Activated naive CD8-positive, alpha-beta T cell (primary cell): ENCODE measurements around the gene IMMP2L.
A peak's percentile ranks its signal among the peaks of the same experiment; 100 is the strongest.

Experiments used
- H3K27ac Mint-ChIP-seq: one replicate; pipeline ENCODE4 v1.8.0; 2021; ENCODE audit warnings: mixed read lengths
- H3K27me3 Mint-ChIP-seq: one replicate; pipeline ENCODE4 v1.8.0; 2021; ENCODE audit warnings: mixed read lengths
- H3K36me3 Mint-ChIP-seq: one replicate; pipeline ENCODE4 v1.8.0; 2021; ENCODE audit warnings: mixed read lengths
- H3K4me1 Mint-ChIP-seq: one replicate; pipeline ENCODE4 v1.8.0; 2021; ENCODE audit warnings: low read depth, mixed read lengths
- H3K4me3 Mint-ChIP-seq: one replicate; pipeline ENCODE4 v1.8.0; 2021; ENCODE audit warnings: mild to moderate bottlenecking, mixed read lengths
- H3K9me3 Mint-ChIP-seq: one replicate; pipeline ENCODE4 v1.8.0; 2021; ENCODE audit warnings: low read depth, mixed read lengths

IMMP2L gene

DNA sequence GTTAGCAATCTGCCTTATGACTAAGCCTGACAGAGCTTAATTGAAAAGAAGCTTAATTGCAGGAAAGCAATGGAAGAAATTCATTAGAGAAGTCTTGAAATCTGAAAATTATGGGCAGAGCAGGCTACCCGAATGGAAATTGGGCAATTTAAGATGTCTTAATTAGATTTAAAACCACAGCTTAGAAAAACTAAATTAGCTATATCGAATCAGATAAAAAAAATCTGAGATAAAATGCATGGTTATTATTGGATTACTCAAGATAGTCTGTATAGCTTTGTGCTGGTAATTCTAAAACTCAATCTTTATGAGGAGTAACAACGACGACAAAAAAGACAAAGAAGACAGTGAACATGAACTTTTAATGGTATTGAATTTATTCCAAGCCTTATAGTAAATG, 719.5 kb downstream of the IMMP2L start:
- H3K9me3 Mint-ChIP-seq: no peaks in the 10 kb centered on the region
- H3K4me1 Mint-ChIP-seq: no peaks in the 10 kb centered on the region
- H3K27me3 Mint-ChIP-seq: no peaks in the 10 kb centered on the region
- H3K36me3 Mint-ChIP-seq: peaks cover 4% of the 10 kb centered on the region
- H3K4me3 Mint-ChIP-seq: no peak overlapping the region
- no peak overlapping the region for H3K27ac Mint-ChIP-seq

DNA sequence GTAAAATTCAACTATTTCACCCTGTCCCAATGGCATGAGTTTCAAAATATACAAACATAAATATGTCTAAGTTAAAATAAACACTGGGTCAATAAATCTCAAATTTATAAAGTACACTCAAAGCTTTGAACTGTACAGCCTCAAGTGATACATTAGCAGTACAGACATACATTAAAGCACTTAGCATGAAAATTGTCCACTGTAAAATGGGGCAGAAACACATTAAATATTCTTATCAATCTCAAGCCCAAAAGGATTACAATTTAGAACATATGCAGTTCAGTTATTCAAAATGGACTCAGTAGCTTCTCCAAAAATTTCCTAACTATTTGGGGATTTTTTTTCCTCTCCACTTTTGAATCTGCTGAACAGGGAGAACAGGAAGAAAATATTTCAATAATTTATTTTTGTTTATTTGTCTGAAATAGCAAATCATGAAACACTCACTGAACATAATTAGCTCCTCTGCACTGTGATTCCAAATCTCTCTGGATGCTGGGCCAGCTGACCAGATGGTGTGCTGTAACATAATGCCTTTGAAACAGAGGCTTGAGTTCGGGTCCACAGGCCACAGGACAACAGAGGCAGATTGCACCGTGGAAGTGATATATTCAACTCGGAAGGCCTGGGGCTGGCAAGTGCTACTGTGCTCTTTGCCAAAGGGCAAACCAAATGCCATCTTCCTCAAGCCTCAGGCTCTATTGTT, 720.3 kb downstream of the IMMP2L start:
- Mint-ChIP-seq H3K36me3 (peaks cover 6% of the 10 kb centered on the region), H3K27me3 (no peaks in the 10 kb centered on the region), H3K9me3 (peaks cover 3% of the 10 kb centered on the region), H3K27ac (no peak overlapping the region), H3K4me1 (no peaks in the 10 kb centered on the region), H3K4me3 (no peak overlapping the region)

DNA sequence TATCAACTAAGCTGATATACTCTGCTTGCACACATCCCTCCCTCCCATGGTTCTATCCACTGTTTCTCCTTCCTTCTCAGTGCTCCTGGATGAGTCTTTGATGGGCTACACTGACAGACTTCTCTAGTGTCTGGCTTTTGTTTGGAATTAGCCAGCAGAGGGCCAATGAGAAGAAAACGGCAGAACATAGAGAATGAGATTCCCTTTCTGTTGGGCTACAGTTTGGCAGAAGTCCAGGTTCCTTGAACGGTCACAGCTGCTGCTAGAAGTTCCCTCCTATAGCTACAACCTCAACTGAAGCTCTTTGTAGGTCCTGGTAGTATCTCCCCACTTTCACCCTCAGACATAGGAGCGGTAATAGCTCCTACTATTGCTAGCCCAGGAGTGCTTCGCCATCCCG, 722.4 kb downstream of the IMMP2L start:
- Mint-ChIP-seq H3K4me3 (no peak overlapping the region), H3K27me3 (no peaks in the 10 kb centered on the region), H3K9me3 (peaks cover 3% of the 10 kb centered on the region), H3K36me3 (peaks cover 2% of the 10 kb centered on the region), H3K27ac (no peak overlapping the region), H3K4me1 (peaks cover 12% of the 10 kb centered on the region)

DNA sequence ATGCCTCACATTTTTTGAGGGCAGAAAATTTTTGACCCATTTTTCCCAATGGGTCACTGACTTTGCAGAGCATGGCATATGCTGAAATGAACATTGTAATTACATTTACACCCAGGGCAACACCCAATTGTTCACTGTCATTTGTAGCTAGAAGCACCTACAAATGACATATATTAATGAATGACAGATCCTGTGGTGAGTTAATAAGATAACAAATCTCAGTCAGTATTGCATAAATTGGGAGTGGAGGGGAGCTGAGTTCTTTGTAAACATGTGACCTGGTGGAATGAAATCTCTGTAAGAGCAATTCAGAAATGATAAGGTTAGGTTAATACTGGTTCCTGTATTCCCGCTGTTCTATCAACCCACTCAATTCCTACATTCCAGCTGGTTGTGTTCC, 726.4 kb downstream of the IMMP2L start:
- Mint-ChIP-seq H3K36me3 (peaks cover 2% of the 10 kb centered on the region), H3K27ac (no peak overlapping the region), H3K27me3 (no peaks in the 10 kb centered on the region), H3K9me3 (peaks cover 3% of the 10 kb centered on the region), H3K4me3 (no peak overlapping the region), H3K4me1 (peaks cover 18% of the 10 kb centered on the region)

DNA sequence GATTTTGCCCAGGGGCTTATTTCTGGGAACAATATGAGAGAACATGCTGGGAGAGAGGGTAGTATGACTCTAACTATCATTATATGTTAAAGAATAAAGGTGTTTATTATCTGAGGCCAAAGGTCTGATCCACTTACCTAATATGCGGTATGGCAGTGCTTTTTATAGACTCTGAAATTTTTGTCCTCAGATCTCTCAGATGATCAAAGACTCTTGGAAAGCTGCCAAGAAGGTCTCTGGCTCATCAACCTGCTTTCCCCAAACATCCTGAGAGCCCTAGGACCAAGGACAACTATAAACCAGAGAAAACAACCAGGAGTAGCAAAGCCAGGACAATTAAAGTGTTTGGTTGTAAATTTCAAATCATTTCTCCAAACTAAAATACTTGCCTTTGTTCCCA, 727.1 kb downstream of the IMMP2L start:
- Mint-ChIP-seq H3K4me3 (no peak overlapping the region), H3K36me3 (peaks cover 2% of the 10 kb centered on the region), H3K27me3 (no peaks in the 10 kb centered on the region), H3K9me3 (peaks cover 3% of the 10 kb centered on the region), H3K4me1 (peaks cover 18% of the 10 kb centered on the region), H3K27ac (no peak overlapping the region)

DNA sequence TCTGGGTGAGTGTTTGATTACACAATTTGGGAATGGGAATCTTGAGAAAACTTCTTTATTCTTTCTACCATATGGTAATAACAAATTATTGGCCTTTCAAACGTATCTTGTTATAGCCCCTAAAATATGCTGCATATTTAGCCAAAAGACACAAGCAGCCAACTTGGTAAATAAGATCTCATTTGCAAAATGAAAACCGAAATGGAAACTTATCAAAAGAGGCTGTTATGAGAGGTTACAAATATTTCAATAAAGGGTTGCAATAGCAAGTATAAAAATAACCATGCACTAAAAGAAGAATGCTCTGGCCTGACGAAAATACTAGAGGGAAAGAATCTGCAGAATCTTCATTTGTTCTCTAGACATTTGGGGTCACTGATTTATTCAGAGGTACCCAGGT, 730.9 kb downstream of the IMMP2L start:
- Mint-ChIP-seq H3K36me3 (no peaks in the 10 kb centered on the region), H3K4me3 (no peak overlapping the region), H3K9me3 (no peaks in the 10 kb centered on the region), H3K27ac (no peak overlapping the region), H3K27me3 (no peaks in the 10 kb centered on the region), H3K4me1 (peaks cover 22% of the 10 kb centered on the region)

DNA sequence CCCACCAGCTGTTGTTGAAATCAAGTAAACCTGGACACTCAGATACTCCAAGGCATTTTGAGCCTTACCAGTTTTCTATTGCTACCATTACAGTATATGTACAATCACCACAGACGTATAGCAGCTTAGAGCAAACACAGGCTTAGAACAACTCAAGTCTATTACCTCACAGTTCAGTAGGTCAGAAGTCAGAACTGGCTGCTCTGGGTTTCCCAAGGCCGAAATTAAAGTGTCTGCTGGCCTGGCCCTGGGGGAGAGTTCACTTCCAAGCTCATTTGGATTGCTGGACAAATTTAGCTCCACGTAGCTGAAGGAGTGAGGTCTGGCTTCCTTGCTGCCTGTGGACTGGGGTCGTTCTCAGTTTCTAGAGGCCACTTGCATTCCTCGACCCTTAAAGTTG, 731.5 kb downstream of the IMMP2L start:
- H3K27ac Mint-ChIP-seq: no peak overlapping the region
- peaks cover 19% of the 10 kb centered on the region for H3K4me1 Mint-ChIP-seq
- H3K36me3 Mint-ChIP-seq: no peaks in the 10 kb centered on the region
- no peak overlapping the region for H3K4me3 Mint-ChIP-seq
- no peaks in the 10 kb centered on the region for H3K27me3 Mint-ChIP-seq
- no peaks in the 10 kb centered on the region for H3K9me3 Mint-ChIP-seq

DNA sequence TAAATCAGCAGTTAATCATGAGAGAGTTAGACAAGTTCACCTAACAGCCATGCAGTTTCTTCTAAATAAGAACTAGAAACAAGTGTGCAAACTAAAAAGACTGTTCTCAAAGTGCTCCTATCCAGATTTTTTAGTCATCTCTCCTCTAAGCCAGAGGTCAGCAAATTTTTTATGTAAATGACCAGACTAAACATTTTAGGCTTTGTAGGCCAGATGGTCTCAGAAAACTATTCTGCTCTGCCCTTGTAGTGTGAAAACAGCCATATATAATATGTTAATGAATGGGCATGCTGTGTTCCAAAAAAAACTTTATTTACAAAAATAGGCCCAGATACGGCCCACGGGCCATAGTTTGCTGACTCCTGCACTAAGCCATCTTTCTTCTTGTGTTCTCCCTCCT, 734.4 kb downstream of the IMMP2L start:
- H3K4me3 Mint-ChIP-seq: no peak overlapping the region
- peaks cover 4% of the 10 kb centered on the region for H3K4me1 Mint-ChIP-seq

DNA sequence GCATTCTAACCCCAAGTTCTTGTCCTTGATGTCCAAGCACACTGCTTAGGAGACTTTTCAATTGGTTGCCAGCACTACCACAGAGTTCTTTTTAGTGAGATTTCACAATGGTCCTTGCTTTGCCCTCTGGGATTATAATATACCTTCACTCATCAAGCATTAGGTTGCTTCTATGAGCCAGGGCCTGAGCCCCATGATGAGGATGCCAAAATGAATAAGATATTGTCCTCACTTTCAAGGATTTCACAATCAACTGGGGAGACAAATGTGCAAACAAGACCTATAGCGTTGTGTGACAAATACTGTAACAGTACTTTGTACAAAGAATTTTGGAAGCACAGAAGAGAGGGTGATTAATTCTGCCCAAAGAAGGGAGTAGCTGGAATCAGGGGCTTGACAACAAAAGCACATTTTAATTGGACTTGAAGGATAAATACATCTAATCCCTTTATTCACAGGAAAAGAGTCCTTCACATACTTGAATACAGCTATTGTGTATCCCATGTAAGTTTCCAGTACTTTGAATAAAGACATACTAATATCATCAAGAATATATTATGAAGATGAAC, 734.9 kb downstream of the IMMP2L start:
- Mint-ChIP-seq H3K4me3 (no peak overlapping the region), H3K27ac (no peak overlapping the region), H3K4me1 (peaks cover 4% of the 10 kb centered on the region), H3K9me3 (peaks cover under 1% of the 10 kb centered on the region), H3K36me3 (no peaks in the 10 kb centered on the region), H3K27me3 (no peaks in the 10 kb centered on the region)

More for the DNA sequence above, 734.4 kb downstream of the IMMP2L start:
- Mint-ChIP-seq H3K27me3 (no peaks in the 10 kb centered on the region), H3K27ac (no peak overlapping the region), H3K9me3 (no peaks in the 10 kb centered on the region), H3K36me3 (no peaks in the 10 kb centered on the region)

DNA sequence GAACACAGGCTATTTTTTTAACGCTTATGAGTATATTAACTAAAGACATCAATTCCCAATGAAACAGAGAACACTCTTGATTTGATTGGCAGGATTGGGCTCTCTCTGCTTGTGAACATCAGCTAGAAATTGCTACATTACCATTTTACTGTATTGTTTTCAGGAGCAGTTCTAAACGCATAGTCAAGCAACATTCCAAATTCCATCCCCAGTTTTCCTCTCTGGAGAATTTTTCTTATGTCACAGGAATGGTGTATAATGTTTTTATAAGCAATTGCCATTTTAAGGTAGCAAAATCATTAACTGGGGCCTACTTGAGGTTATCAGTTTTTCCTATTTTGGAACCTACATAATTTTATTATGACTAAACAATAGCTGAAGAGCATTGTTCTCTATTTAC, 748.3 kb downstream of the IMMP2L start:
- no peaks in the 10 kb centered on the region for H3K9me3 Mint-ChIP-seq
- peaks cover 2% of the 10 kb centered on the region for H3K36me3 Mint-ChIP-seq
- no peak overlapping the region for H3K4me3 Mint-ChIP-seq
- H3K4me1 Mint-ChIP-seq: no peaks in the 10 kb centered on the region
- no peak overlapping the region for H3K27ac Mint-ChIP-seq
- no peaks in the 10 kb centered on the region for H3K27me3 Mint-ChIP-seq

DNA sequence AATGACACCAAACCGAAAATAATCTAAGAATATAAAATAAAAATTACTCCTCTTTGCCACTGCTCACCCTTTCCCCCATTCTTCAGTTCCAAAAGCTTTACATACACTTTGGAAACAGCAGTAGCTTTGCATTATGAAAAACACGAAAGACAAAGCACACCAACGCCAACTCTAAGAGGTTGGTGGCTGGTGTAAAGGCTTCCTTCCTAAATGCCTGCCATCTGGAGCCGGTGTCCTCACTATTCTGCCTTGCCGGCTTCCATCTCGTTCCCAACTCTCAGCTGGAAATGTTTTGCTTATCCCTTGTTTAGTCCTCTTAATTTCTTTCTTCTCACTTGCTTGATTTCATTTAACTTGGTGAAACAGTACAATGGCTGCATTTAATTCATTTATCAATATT, 752.5 kb downstream of the IMMP2L start:
- H3K4me1 Mint-ChIP-seq: no peaks in the 10 kb centered on the region
- no peak overlapping the region for H3K27ac Mint-ChIP-seq
- no peaks in the 10 kb centered on the region for H3K27me3 Mint-ChIP-seq
- no peaks in the 10 kb centered on the region for H3K9me3 Mint-ChIP-seq
- no peak overlapping the region for H3K4me3 Mint-ChIP-seq
- H3K36me3 Mint-ChIP-seq: no peaks in the 10 kb centered on the region

DNA sequence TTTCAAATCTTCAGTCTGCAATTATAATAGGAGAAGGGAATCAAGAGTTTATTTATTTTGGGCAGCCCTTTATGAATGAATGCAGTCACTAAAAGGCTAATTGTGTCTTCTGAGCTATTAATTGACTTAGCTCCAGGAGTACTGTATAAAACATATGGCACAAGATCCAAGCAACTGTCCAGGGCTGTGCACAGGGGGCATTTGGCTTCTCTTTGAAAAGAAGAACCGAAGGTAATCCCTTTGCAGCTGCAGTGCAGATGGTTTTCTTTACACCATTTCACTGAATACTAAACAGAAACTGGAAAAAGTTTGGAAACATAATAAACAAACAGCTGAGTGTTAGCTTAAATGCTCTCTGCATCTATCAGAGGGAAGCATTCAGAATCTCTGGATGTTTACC, 753.9 kb downstream of the IMMP2L start:
- no peaks in the 10 kb centered on the region for H3K36me3 Mint-ChIP-seq
- H3K27ac Mint-ChIP-seq: no peak overlapping the region
- no peaks in the 10 kb centered on the region for H3K27me3 Mint-ChIP-seq
- no peak overlapping the region for H3K4me3 Mint-ChIP-seq
- no peaks in the 10 kb centered on the region for H3K4me1 Mint-ChIP-seq
- H3K9me3 Mint-ChIP-seq: peaks cover under 1% of the 10 kb centered on the region

DNA sequence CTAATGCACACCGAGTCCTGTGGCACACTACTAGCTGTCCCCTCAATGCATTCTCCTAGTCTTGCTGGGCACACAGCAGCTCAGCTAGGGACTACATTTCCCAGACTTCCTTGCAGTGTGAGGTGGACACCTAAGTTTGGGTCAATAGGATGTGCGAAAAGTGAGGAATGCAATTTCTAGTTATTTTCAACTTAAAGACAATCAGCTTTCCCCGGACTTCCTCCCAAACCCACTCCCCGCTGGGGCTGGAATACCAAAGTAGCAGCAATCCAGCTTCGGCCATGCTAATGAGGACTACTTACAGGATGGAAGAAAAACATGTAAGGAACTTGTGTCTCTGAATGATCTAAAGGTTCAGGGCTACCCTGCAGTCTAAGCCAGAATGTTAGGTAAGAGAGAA, 757.8 kb downstream of the IMMP2L start:
- Mint-ChIP-seq H3K4me1 (peaks cover 7% of the 10 kb centered on the region), H3K36me3 (no peaks in the 10 kb centered on the region), H3K9me3 (peaks cover 6% of the 10 kb centered on the region), H3K4me3 (no peak overlapping the region), H3K27me3 (no peaks in the 10 kb centered on the region), H3K27ac (no peak overlapping the region)

DNA sequence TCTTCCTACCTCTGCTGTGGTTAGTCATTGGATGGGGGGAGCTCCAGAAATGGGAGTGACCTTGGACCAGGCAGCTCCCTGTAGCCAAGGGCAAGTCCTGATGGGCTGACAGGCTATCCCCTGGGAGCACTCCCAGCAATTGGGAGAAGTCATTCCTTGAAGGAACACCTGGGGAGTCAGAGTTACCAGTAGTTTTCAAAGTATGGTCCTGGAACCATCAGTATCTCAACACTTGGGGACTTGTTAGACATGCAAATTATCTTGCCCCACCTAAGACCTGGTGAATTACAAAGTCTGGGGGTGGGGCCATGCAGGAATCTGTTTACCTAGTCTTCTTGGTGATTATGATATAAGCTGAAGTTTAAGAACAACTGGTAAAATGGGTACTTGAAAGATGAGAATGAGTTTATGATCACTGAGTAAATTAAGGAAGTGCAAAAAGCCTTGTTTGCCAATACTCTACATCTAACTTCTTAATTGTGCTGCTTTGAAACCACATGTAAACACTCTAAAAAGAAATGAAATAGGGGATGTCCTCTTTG, 758.6 kb downstream of the IMMP2L start:
- Mint-ChIP-seq H3K4me3 (no peak overlapping the region), H3K27ac (no peak overlapping the region), H3K36me3 (no peaks in the 10 kb centered on the region), H3K4me1 (peaks cover 7% of the 10 kb centered on the region), H3K9me3 (peaks cover 6% of the 10 kb centered on the region), H3K27me3 (no peaks in the 10 kb centered on the region)

DNA sequence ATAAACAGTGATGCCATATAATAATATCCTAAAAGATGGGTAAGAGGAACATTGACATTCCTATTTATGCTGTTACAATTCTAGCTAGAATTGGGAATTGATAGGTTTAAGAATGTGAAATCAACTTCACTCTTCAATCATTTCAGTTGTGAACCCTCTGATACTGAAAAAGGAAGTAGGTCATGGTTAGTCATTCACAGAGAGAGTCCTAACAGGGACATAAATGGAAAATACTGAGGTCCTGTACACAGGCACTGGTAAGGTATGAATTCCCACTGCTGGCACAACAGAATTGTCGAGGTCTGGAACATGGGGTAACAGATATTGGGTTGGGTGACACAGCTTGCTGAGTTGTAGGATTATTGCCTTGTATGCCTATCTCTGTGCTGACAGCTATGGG, 760.8 kb downstream of the IMMP2L start:
- peaks cover 7% of the 10 kb centered on the region for H3K4me1 Mint-ChIP-seq
- H3K9me3 Mint-ChIP-seq: peaks cover 6% of the 10 kb centered on the region
- peak overlapping the region; percentile 4 for H3K27ac Mint-ChIP-seq
- H3K36me3 Mint-ChIP-seq: no peaks in the 10 kb centered on the region
- no peaks in the 10 kb centered on the region for H3K27me3 Mint-ChIP-seq
- H3K4me3 Mint-ChIP-seq: no peak overlapping the region

DNA sequence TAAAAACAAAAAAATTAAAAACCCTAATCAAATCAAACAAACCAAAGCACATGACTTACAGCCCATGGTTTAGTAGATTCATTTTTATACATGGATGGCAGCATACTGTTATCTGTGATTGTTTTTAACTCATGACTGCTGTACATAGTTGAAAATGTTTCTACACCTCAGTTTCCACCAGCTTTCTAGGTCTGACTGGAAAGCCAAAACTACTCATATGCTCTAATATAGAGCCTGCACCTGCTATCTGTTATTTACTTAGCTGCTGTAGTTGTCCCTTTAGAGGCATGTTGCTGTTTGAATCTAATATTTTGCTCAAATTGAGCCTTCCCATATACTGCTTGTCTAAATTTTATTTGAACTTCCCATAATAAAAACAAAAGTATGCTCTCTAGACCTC, 761.3 kb downstream of the IMMP2L start:
- no peaks in the 10 kb centered on the region for H3K27me3 Mint-ChIP-seq

More for the DNA sequence above, 761.3 kb downstream of the IMMP2L start:
- Mint-ChIP-seq H3K36me3 (no peaks in the 10 kb centered on the region), H3K9me3 (peaks cover 6% of the 10 kb centered on the region), H3K4me3 (no peak overlapping the region), H3K4me1 (peaks cover 7% of the 10 kb centered on the region), H3K27ac (peak overlapping the region; percentile 4)
